Measurements from ENCODE around the gene LPP.

The LPP gene

DNA sequence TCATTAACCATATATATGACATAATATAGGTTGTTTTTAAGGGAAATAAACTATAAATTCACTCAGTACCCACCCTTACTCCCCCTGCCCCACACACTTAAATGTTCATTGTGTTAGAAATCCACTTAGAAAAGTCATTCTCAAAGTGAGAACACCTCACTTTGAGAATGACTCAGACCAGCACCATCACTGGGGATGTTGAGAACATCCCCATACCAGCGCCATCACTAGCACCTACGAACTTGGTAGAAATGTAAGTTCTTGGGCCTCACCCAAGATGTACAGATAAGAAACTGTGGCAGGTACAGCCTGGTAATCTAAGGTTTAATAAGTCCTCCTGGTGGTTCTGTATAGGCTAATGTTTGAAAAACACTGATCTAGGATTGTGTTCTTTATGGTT is 362.6 kb downstream of the LPP start:
- H3K27me3 ChIP-seq = no peaks in the 10 kb centered on the region
- no peaks in the 10 kb centered on the region for H3K4me1 ChIP-seq
- TF ChIP-seq, protein P1, sequence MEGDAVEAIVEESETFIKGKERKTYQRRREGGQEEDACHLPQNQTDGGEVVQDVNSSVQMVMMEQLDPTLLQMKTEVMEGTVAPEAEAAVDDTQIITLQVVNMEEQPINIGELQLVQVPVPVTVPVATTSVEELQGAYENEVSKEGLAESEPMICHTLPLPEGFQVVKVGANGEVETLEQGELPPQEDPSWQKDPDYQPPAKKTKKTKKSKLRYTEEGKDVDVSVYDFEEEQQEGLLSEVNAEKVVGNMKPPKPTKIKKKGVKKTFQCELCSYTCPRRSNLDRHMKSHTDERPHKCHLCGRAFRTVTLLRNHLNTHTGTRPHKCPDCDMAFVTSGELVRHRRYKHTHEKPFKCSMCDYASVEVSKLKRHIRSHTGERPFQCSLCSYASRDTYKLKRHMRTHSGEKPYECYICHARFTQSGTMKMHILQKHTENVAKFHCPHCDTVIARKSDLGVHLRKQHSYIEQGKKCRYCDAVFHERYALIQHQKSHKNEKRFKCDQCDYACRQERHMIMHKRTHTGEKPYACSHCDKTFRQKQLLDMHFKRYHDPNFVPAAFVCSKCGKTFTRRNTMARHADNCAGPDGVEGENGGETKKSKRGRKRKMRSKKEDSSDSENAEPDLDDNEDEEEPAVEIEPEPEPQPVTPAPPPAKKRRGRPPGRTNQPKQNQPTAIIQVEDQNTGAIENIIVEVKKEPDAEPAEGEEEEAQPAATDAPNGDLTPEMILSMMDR (IDR thresholded peaks at IDR 0.05; ENCODE audit: low read depth, low read length) = no peak
- DNase-seq = no peak
- no peak overlapping the region for H3K4me3 ChIP-seq (ENCODE audit: low read depth, low read length)
- H3K36me3 ChIP-seq = no peaks in the 10 kb centered on the region
- no peaks in the 10 kb centered on the region for H3K9me3 ChIP-seq

DNA sequence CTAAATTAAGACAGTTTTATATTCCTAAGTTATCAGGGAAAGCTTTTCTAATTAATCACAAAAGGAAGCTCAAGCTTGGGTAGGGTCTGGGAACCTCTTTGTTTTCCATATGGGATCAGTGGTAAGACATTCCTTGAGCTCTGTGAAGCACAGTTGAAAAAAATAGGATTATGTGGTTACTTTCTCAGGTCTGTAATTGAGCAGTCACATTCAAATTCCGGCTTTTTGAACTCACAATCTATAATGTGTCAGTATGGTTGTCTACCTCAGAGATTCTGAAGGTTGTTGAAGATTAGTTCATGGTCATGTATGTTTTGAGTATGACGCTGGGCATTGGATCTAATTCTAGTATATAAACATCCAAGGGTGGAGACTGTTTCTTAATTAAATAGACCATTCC is 364.5 kb downstream of the LPP start:
- no peaks in the 10 kb centered on the region for H3K9me3 ChIP-seq
- no peak overlapping the region for H3K4me3 ChIP-seq (ENCODE audit: low read depth, low read length)
- H3K27me3 ChIP-seq = no peaks in the 10 kb centered on the region
- H3K36me3 ChIP-seq = no peaks in the 10 kb centered on the region
- H3K4me1 ChIP-seq = no peaks in the 10 kb centered on the region
- TF ChIP-seq, protein P1 (IDR thresholded peaks at IDR 0.05; ENCODE audit: low read depth, low read length) = no peak
- DNase-seq = no peak

DNA sequence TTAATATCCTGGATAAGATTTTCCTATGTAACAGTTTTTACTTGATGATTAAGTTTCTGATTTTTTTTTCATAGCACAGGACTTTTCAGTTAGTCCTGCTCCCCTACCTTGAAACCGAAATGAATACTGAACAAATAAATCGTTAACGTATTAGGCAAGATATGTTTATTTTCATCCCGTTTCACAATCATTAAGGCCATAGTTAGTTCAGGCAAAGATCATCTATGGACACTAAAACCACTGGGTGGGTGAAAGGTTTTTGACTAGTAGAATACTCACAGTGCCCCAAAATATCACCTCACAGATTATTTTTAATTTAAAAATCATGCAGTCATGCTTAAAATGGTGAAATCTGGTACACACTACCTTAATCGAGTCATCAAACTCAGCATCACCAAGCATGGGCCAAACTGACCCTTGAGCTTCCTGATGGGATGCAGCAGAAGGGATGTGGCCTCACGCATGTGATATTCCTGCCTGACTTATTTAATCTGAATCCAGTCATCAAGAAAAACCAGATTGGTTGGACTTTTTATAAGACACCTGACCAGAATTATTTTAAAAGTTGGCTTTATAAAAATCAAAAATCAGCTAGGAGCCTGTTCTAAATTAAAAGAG is 365.0 kb downstream of the LPP start:
- TF ChIP-seq, protein P1 (IDR thresholded peaks at IDR 0.05; ENCODE audit: low read depth, low read length) = no peak
- H3K36me3 ChIP-seq = no peaks in the 10 kb centered on the region
- no peaks in the 10 kb centered on the region for H3K4me1 ChIP-seq
- no peaks in the 10 kb centered on the region for H3K9me3 ChIP-seq
- no peak for DNase-seq
- H3K4me3 ChIP-seq (ENCODE audit: low read depth, low read length) = no peak overlapping the region
- H3K27me3 ChIP-seq = no peaks in the 10 kb centered on the region

DNA sequence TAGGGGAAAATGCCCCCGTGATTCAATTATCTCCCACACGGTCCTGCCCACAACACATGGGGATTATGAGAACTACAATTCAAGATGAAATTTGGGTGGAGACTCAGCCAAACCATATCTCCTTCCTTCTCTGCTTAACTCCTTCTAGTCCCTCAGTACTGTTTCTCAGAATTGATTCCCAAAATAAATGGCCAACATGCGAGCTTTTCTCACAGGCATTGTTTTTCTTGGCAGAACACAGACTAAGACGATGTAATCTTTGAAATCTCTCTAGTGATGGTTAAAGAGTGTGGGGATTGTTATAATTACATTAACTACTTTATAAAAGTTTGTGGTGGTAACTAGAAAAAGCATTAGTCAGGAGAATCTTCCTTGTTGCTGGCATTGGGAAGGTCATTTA is 366.5 kb downstream of the LPP start:
- Histone ChIP-seq H3K36me3 (no peaks in the 10 kb centered on the region), H3K27me3 (no peaks in the 10 kb centered on the region), H3K4me3 (ENCODE audit: low read depth, low read length) (no peak overlapping the region), H3K9me3 (no peaks in the 10 kb centered on the region), H3K4me1 (no peaks in the 10 kb centered on the region)
- TF ChIP-seq, protein P1 (IDR thresholded peaks at IDR 0.05; ENCODE audit: low read depth, low read length) = no peak
- no peak for DNase-seq

DNA sequence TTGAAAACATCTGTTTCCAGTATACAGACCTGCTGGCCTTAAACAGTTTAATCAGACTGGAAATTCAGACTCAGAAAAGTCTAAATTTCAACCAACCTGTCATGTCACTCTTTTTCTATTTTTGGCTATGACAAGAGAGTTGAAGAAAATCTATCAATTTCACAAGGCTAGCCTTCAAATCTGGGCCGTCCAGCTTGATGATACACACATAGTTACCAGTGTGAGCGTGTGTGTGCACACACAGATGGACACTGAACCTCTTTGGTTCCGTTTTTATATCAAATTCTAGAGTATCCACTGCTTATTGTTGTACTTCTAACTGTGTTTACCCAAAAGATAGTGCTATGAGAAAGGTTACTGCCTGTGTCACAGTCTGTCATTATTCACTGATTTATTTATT is 368.2 kb downstream of the LPP start:
- TF ChIP-seq, protein P1 (IDR thresholded peaks at IDR 0.05; ENCODE audit: low read depth, low read length) = no peak
- H3K27me3 ChIP-seq = no peaks in the 10 kb centered on the region
- H3K9me3 ChIP-seq = no peaks in the 10 kb centered on the region
- H3K36me3 ChIP-seq = no peaks in the 10 kb centered on the region
- no peak overlapping the region for H3K4me3 ChIP-seq (ENCODE audit: low read depth, low read length)
- no peak for DNase-seq
- H3K4me1 ChIP-seq = no peaks in the 10 kb centered on the region

DNA sequence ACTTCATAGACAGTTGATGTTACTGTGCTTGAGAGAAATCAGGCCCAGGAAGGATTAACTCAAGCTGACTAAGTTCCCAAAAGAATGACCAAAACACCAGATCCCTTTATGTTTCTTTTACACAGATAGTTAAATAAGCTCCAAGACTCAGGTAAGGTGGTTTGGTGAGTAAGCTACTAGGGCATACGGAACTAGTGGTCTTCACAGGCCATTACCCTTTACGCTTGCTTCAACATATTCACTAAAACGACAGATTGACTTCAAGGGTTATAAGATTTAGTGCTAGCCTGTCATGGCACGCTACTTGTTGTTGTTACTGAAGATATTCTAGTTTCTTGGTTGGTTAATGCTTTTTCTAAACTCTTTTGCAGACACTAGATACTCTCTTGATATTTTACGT is 369.3 kb downstream of the LPP start:
- Histone ChIP-seq H3K9me3 (no peaks in the 10 kb centered on the region), H3K4me3 (ENCODE audit: low read depth, low read length) (no peak overlapping the region), H3K4me1 (no peaks in the 10 kb centered on the region), H3K27me3 (no peaks in the 10 kb centered on the region), H3K36me3 (no peaks in the 10 kb centered on the region)
- TF ChIP-seq, protein P1 (IDR thresholded peaks at IDR 0.05; ENCODE audit: low read depth, low read length) = no peak
- no peak for DNase-seq

All from BE2C (cell line).